IMR-90 (cell line): Measurements from ENCODE around the gene FAM120A. TPM values are rescaled to one million over a fixed set of nuclear protein-coding genes. Genes with fewer than 3 reads are reported as not detected.
"Not testable (repeated sequence)": the region's sequence is repeated elsewhere in the genome, so short reads cannot be mapped to it uniquely, and the experiment has no call there.

Source experiments
- ATAC-seq: fragments of 200-7000 bp; cut with Tn5 transposase; 2 replicates; pipeline ENCODE4 v1.9.1; 2020; ENCODE audit warnings: low read depth, mild to moderate bottlenecking, moderate library complexity
- BruUV-seq: library from RNA; stranded (reverse); fragments of 400-500 nt; replicated peaks from 2 replicates; lab custom pipeline; 2021; lab: Mats Ljungman, UMichigan
- CTCF ChIA-PET: fragments of 300-600 bp; formaldehyde crosslinking; extraction: SDS; loops from one replicate; lab custom pipeline; 2021; ENCODE audit warnings: antibody characterized with exemption; lab: Yijun Ruan, JAX
- POLR2A ChIA-PET: fragments of 300-600 bp; sonication (Branson Sonifier 250); formaldehyde crosslinking; loops from one replicate; lab custom pipeline; 2022; ENCODE audit warnings: antibody characterized with exemption; ENCODE audit not compliant: unreplicated experiment; lab: Charles Lee
- DNase-seq: peaks from one replicate; pipeline ENCODE4 v3.0.0; 2013
- H2AFZ ChIP-seq: replicated peaks from 2 replicates; pipeline ENCODE3; 2013; ENCODE audit warnings: low read length, mild to moderate bottlenecking; ENCODE audit not compliant: poor library complexity
- H2AK5ac ChIP-seq: 2 replicates; pipeline ENCODE4 v1.6.1; 2013; ENCODE audit warnings: low read depth, low read length, inconsistent platforms
- H2AK9ac ChIP-seq: replicated peaks from 2 replicates; pipeline ENCODE3; 2013; ENCODE audit warnings: mild to moderate bottlenecking, low read depth, low read length, moderate library complexity; ENCODE audit not compliant: poor library complexity
- H2BK120ac ChIP-seq: 2 replicates; pipeline ENCODE4 v1.6.1; 2013; ENCODE audit warnings: low read depth, low read length, inconsistent platforms
- H2BK15ac ChIP-seq: 3 replicates; pipeline ENCODE4 v1.6.1; 2013; ENCODE audit warnings: low read depth, low read length, inconsistent platforms
- H2BK20ac ChIP-seq: 2 replicates; pipeline ENCODE4 v1.6.1; 2013; ENCODE audit warnings: low read depth, mild to moderate bottlenecking, inconsistent platforms, low read length, moderate library complexity
- H2BK5ac ChIP-seq: 2 replicates; pipeline ENCODE4 v1.6.1; 2013; ENCODE audit warnings: mild to moderate bottlenecking, low read depth, low read length, inconsistent platforms; ENCODE audit not compliant: poor library complexity, severe bottlenecking
- H3K14ac ChIP-seq: replicated peaks from 2 replicates; pipeline ENCODE4 v1.6.1; 2013; ENCODE audit warnings: low read depth, low read length, inconsistent platforms
- H3K18ac ChIP-seq: 2 replicates; pipeline ENCODE4 v1.6.1; 2013; ENCODE audit warnings: low read depth, low read length, control low read depth
- H3K23ac ChIP-seq: 2 replicates; pipeline ENCODE4 v1.6.1; 2013; ENCODE audit warnings: low read depth, low read length, inconsistent platforms
- H3K27ac ChIP-seq: 2 replicates; pipeline ENCODE4 v1.5.1; 2013; ENCODE audit warnings: mild to moderate bottlenecking, control low read depth, low read length; ENCODE audit not compliant: insufficient read depth
- H3K27me3 ChIP-seq: 2 replicates; pipeline ENCODE4 v1.6.1; 2013; ENCODE audit warnings: low read length; ENCODE audit not compliant: control insufficient read depth, insufficient read depth
- H3K36me3 ChIP-seq: 2 replicates; pipeline ENCODE4 v1.6.1; 2013; ENCODE audit warnings: low read length, mixed read lengths; ENCODE audit not compliant: control insufficient read depth, insufficient read depth
- H3K4ac ChIP-seq: 2 replicates; pipeline ENCODE4 v1.6.1; 2013; ENCODE audit warnings: low read depth, low read length, inconsistent platforms
- H3K4me1 ChIP-seq: 2 replicates; pipeline ENCODE4 v1.6.1; 2013; ENCODE audit warnings: low read length, mixed read lengths; ENCODE audit not compliant: control insufficient read depth, insufficient read depth
- H3K4me2 ChIP-seq: 2 replicates; pipeline ENCODE4 v1.6.1; 2013; ENCODE audit warnings: low read depth, mild to moderate bottlenecking, control low read depth, low read length, moderate library complexity
- H3K4me3 ChIP-seq: 2 replicates; pipeline ENCODE4 v1.5.1; 2013; ENCODE audit warnings: low read depth, mild to moderate bottlenecking, control low read depth, low read length, moderate library complexity; ENCODE audit not compliant: insufficient read depth
- H3K56ac ChIP-seq: 2 replicates; pipeline ENCODE4 v1.6.1; 2013; ENCODE audit warnings: low read length, inconsistent platforms; ENCODE audit not compliant: insufficient read depth; ENCODE audit errors: extremely low read depth
- H3K79me1 ChIP-seq, 2 experiments: 2 replicates each; pipeline ENCODE4 v1.6.1; 2013; ENCODE audit warnings: low read length in 2 of 2, inconsistent platforms in 1 of 2, low read depth in 1 of 2
- H3K9ac ChIP-seq: 2 replicates; pipeline ENCODE4 v1.6.1; 2013; ENCODE audit warnings: low read depth, low read length, control low read depth
- H3K9me1 ChIP-seq: 2 replicates; pipeline ENCODE4 v1.6.1; 2013; ENCODE audit warnings: low read length, inconsistent platforms; ENCODE audit not compliant: insufficient read depth
- H3K9me3 ChIP-seq: 2 replicates; pipeline ENCODE4 v1.6.1; 2013; ENCODE audit warnings: low read length; ENCODE audit not compliant: control insufficient read depth, insufficient read depth
- H4K20me1 ChIP-seq: 2 replicates; pipeline ENCODE4 v1.6.1; 2013; ENCODE audit warnings: low read length, inconsistent platforms; ENCODE audit not compliant: insufficient read depth
- H4K5ac ChIP-seq: 2 replicates; pipeline ENCODE4 v1.6.1; 2013; ENCODE audit warnings: mild to moderate bottlenecking, low read depth, low read length, control low read depth
- H4K8ac ChIP-seq, 2 experiments: 2 replicates each; pipeline ENCODE4 v1.6.1; 2013; ENCODE audit warnings: low read depth in 2 of 2, low read length in 2 of 2, control low read depth in 1 of 2, inconsistent platforms in 1 of 2
- H4K91ac ChIP-seq: 2 replicates; pipeline ENCODE4 v1.6.1; 2013; ENCODE audit warnings: low read depth, low read length, inconsistent platforms; ENCODE audit not compliant: insufficient read depth
- WGBS, 2 experiments: methylation state at CpG; one replicate each; pipeline versions ENCODE4 v1.1.5 to v1.1.7; 2013; ENCODE audit warnings: missing lambda C conversion rate in 2 of 2; ENCODE audit not compliant: insufficient read length in 1 of 2; ENCODE audit errors: extremely low coverage in 2 of 2; 5-methylcytosine and 5-hydroxymethylcytosine counted together
- dilution Hi-C: fragments of 300-500 bp; cut with HindIII; formaldehyde crosslinking; loops from one replicate; pipeline ENCODE4 v1.14.3; 2018; ENCODE audit warnings: low sequenced_read_pairs; ENCODE audit not compliant: unreplicated experiment
- in situ Hi-C: fragments of 300-500 bp; cut with MboI; formaldehyde crosslinking; loops from 3 replicates; pipeline ENCODE4 v1.14.3; 2019; ENCODE audit warnings: low sequenced_read_pairs, inconsistent platforms, mixed read lengths
- intact Hi-C: fragments of 100-400 bp; cut with micrococcal nuclease; formaldehyde crosslinking; loops from 2 replicates; pipeline ENCODE4 v1.10.0; 2022
- polyA plus RNA-seq, 3 experiments: library from polyadenylated mRNA; depleted of rRNA; stranded (reverse); fragments of >200 nt; gene quantifications; 2 replicates each; pipeline ENCODE4 v1.2.3, GENCODE V29; 2012; ENCODE audit warnings: low replicate concordance in 1 of 3
- total RNA-seq: library from RNA; depleted of rRNA; stranded (reverse); fragments of >200 nt; gene quantifications from 2 replicates; pipeline ENCODE4 v1.2.3, GENCODE V29; 2012

FAM120A gene
- total and polyA plus RNA-seq, 2 of the 4 experiments (the other 2 are of a cell fraction) = 61.6 to 75.1 TPM

- intact Hi-C loops, dilution Hi-C loops, BruUV-seq: not testable (repeated sequence)
Measured at GRCh38 chr9:93511228-93511627, 59.7 kb downstream of the FAM120A start.

GRCh38 chr9:93512170-93512812 is 60.8 kb downstream of the FAM120A start:
- ATAC-seq = peak; percentile 18; the same call in 1 of the 2 replicates
- H3K9me3 ChIP-seq, H3K56ac ChIP-seq, H3K4me2 ChIP-seq, H2AFZ ChIP-seq, H3K23ac ChIP-seq, H3K4ac ChIP-seq, dilution Hi-C loops, H2AK5ac ChIP-seq, H4K5ac ChIP-seq, H3K27ac ChIP-seq, H2AK9ac ChIP-seq, H3K9ac ChIP-seq, in situ Hi-C loops, H3K18ac ChIP-seq, H2BK120ac ChIP-seq, DNase-seq, CTCF ChIA-PET, H2BK5ac ChIP-seq, H2BK20ac ChIP-seq, H3K27me3 ChIP-seq, H3K14ac ChIP-seq, H2BK15ac ChIP-seq, H3K36me3 ChIP-seq, BruUV-seq, H3K4me3 ChIP-seq, POLR2A ChIA-PET, H4K91ac ChIP-seq: not testable (repeated sequence)
- intact Hi-C loops = loop anchor here (2.0 kb wide), 1 partner anchor 61 kb away; the partner anchor contains the start of gene FAM120A
- peaks cover 21% of the 10 kb centered on the region for H3K4me1 ChIP-seq
- H4K8ac ChIP-seq = peak overlapping the region in 1 of 2 experiments; percentile 20; a peak in 1 of 4 replicates
- peaks cover 22 to 73% of the 10 kb centered on the region in 2 experiments for H3K79me1 ChIP-seq
- H4K20me1 ChIP-seq = peaks cover 61% of the 10 kb centered on the region
- WGBS, 2 experiments = no CpG with 5 or more reads among the region's 10 CpGs
- peaks cover 20% of the 10 kb centered on the region for H3K9me1 ChIP-seq

More at GRCh38 chr9:93511228-93511627, 59.7 kb downstream of the FAM120A start:
- H3K9me3 ChIP-seq, H2AK5ac ChIP-seq, H3K4me3 ChIP-seq, H3K56ac ChIP-seq, H2BK5ac ChIP-seq, POLR2A ChIA-PET, H2BK120ac ChIP-seq, H4K5ac ChIP-seq, H3K36me3 ChIP-seq, H2AK9ac ChIP-seq, H2BK20ac ChIP-seq, H2BK15ac ChIP-seq, H4K8ac ChIP-seq, H2AFZ ChIP-seq, H3K4me2 ChIP-seq, H3K9ac ChIP-seq, H3K18ac ChIP-seq, CTCF ChIA-PET, H3K14ac ChIP-seq, H3K4ac ChIP-seq, in situ Hi-C loops, H4K91ac ChIP-seq, DNase-seq, H3K23ac ChIP-seq, H3K27me3 ChIP-seq: not testable (repeated sequence)
- Histone ChIP-seq H4K20me1 (peaks cover 66% of the 10 kb centered on the region), H3K79me1 (peaks cover 22 to 80% of the 10 kb centered on the region in 2 experiments), H3K9me1 (peaks cover 22% of the 10 kb centered on the region), H3K27ac (peak overlapping the region; percentile 2; the same call in 1 of the 2 replicates), H3K4me1 (peaks cover 21% of the 10 kb centered on the region)
- ATAC-seq = peak; percentile 38
- no CpG with 5 or more reads among the region's 8 CpGs for WGBS, 2 experiments
